Measurements from ENCODE around the gene ZMIZ1.

- TF ChIP-seq CTCF (IDR thresholded peaks at IDR 0.05) (no peak), POLR2AphosphoS5 (IDR thresholded peaks at IDR 0.05; ENCODE audit: low read depth, low read length) (no peak), TCF7L2 (IDR thresholded peaks at IDR 0.05; ENCODE audit: low read depth, low read length) (no peak), SIN3A (IDR thresholded peaks at IDR 0.05; ENCODE audit: borderline replicate concordance, insufficient read depth, low read depth, low read length) (no peak)
Observed at GRCh38 chr10:79244841-79245504, 176.2 kb downstream of the ZMIZ1 start.
